Measurements from ENCODE around the gene GNAT1.

- no peak for TF ChIP-seq CTCF (IDR thresholded peaks at IDR 0.05)
- TF ChIP-seq EZH2 (IDR thresholded peaks at IDR 0.05; ENCODE audit: borderline replicate concordance, insufficient read depth, low read depth, low read length, poor library complexity, severe bottlenecking) = no peak
These were observed 12.7 kb downstream of the GNAT1 start for GRCh38 chr3:50203809-50204803.
